Adrenal gland (tissue), 5 donors: ENCODE data around the gene SRRM1.

Source experiments
- CTCF ChIP-seq, 6 experiments: fragments of 450-650 bp in 4 of 6; fragments of 200-600 bp in 2 of 6; sonication (generic) in 1 of 6; IDR thresholded peaks; 1 replicate in 5 of 6; 2 replicates in 1 of 6; pipeline versions ENCODE4 v1.5.1 to v1.8.0; 2016 to 2021; ENCODE audit warnings: antibody characterized with exemption in 6 of 6, mild to moderate bottlenecking in 2 of 6, moderate library complexity in 1 of 6
- POLR2A ChIP-seq, 2 donors: fragments of 450-650 bp; IDR thresholded peaks; one replicate each; pipeline ENCODE4 v1.6.1; 2017; ENCODE audit warnings: antibody characterized with exemption in 2 of 2, mild to moderate bottlenecking in 2 of 2, moderate library complexity in 1 of 2
- donor health status: DM: no; HTN: no; CAD: no.

GRCh38 chr1:24609949-24610517 lies 33.1 kb upstream of the SRRM1 start:
- TF ChIP-seq CTCF (IDR thresholded peaks at IDR 0.05) (no peak), POLR2A (IDR thresholded peaks at IDR 0.05) (no peak)
